H9 (cell line): ENCODE data around the gene TMCC1. TPM values are rescaled to one million over a fixed set of nuclear protein-coding genes. Genes with fewer than 3 reads are reported as not detected.

Source experiments
- DNase-seq: peaks from one replicate; pipeline ENCODE4 v3.0.0-alpha.2; 2017
- H2AFZ ChIP-seq: one replicate; pipeline ENCODE4 v1.6.1; 2013; ENCODE audit warnings: mild to moderate bottlenecking, low read length, control low read depth, moderate library complexity
- H2AK5ac ChIP-seq: 2 replicates; pipeline ENCODE4 v1.6.1; 2013; ENCODE audit warnings: low read length, control low read depth, mixed read lengths; ENCODE audit not compliant: insufficient read length
- H2BK120ac ChIP-seq: one replicate; pipeline ENCODE4 v1.6.1; 2013; ENCODE audit warnings: low read depth, mild to moderate bottlenecking, low read length, control low read depth, inconsistent platforms; ENCODE audit not compliant: poor library complexity, severe bottlenecking
- H2BK12ac ChIP-seq: 2 replicates; pipeline ENCODE4 v1.6.1; 2013; ENCODE audit warnings: low read length, control low read depth, mixed read lengths, low read depth; ENCODE audit not compliant: insufficient read length
- H2BK15ac ChIP-seq: 2 replicates; pipeline ENCODE4 v1.6.1; 2013; ENCODE audit warnings: low read depth, low read length, control low read depth
- H2BK20ac ChIP-seq: one replicate; pipeline ENCODE4 v1.6.1; 2013; ENCODE audit warnings: low read depth, mild to moderate bottlenecking, low read length, control low read depth, inconsistent platforms; ENCODE audit not compliant: poor library complexity, severe bottlenecking
- H2BK5ac ChIP-seq: 2 replicates; pipeline ENCODE4 v1.6.1; 2013; ENCODE audit warnings: low read length, control low read depth, mixed read lengths; ENCODE audit not compliant: insufficient read length
- H3K14ac ChIP-seq: 2 replicates; pipeline ENCODE4 v1.6.1; 2013; ENCODE audit warnings: low read length, control low read depth; ENCODE audit not compliant: insufficient read depth
- H3K18ac ChIP-seq: 2 replicates; pipeline ENCODE4 v1.6.1; 2013; ENCODE audit warnings: low read depth, mild to moderate bottlenecking, mixed read lengths, low read length, control low read depth; ENCODE audit not compliant: insufficient read length
- H3K23ac ChIP-seq: 2 replicates; pipeline ENCODE4 v1.6.1; 2013; ENCODE audit warnings: low read length, control low read depth, mixed read lengths, low read depth; ENCODE audit not compliant: insufficient read length
- H3K23me2 ChIP-seq: 2 replicates; pipeline ENCODE4 v1.6.1; 2013; ENCODE audit warnings: low read depth, mild to moderate bottlenecking, mixed read lengths, low read length, control low read depth; ENCODE audit not compliant: insufficient read length, poor library complexity, severe bottlenecking
- H3K27ac ChIP-seq: 2 replicates; pipeline ENCODE4 v1.5.1; 2013; ENCODE audit warnings: low read length, control low read depth, mixed read lengths, low read depth; ENCODE audit not compliant: insufficient read length
- H3K27me3 ChIP-seq: 2 replicates; pipeline ENCODE4 v1.6.1; 2013; ENCODE audit warnings: low read length, control low read depth, inconsistent platforms; ENCODE audit not compliant: insufficient read depth
- H3K4ac ChIP-seq: 2 replicates; pipeline ENCODE4 v1.6.1; 2013; ENCODE audit warnings: low read depth, mild to moderate bottlenecking, control low read depth, inconsistent platforms, low read length, moderate library complexity
- H3K4me1 ChIP-seq: 2 replicates; pipeline ENCODE4 v1.6.1; 2013; ENCODE audit warnings: low read length, control low read depth, inconsistent platforms; ENCODE audit not compliant: insufficient read depth
- H3K4me2 ChIP-seq: 2 replicates; pipeline ENCODE4 v1.6.1; 2013; ENCODE audit warnings: low read length, control low read depth, mixed read lengths; ENCODE audit not compliant: insufficient read length, insufficient read depth
- H3K56ac ChIP-seq: 2 replicates; pipeline ENCODE4 v1.6.1; 2013; ENCODE audit warnings: low read depth, mild to moderate bottlenecking, mixed read lengths, low read length, control low read depth; ENCODE audit not compliant: insufficient read length
- H3K79me1 ChIP-seq: 2 replicates; pipeline ENCODE4 v1.6.1; 2013; ENCODE audit warnings: low read depth, mild to moderate bottlenecking, moderate library complexity, low read length, control low read depth, inconsistent platforms; ENCODE audit not compliant: insufficient read depth, poor library complexity, severe bottlenecking
- H3K79me2 ChIP-seq: 2 replicates; pipeline ENCODE4 v1.6.1; 2013; ENCODE audit warnings: low read length, control low read depth, inconsistent platforms; ENCODE audit not compliant: insufficient read depth
- H3K9ac ChIP-seq: 2 replicates; pipeline ENCODE4 v1.6.1; 2013; ENCODE audit warnings: low read length, control low read depth, mixed read lengths; ENCODE audit not compliant: insufficient read length; ENCODE audit errors: extremely low read depth
- H3K9me3 ChIP-seq: one replicate; pipeline ENCODE4 v1.6.1; 2013; ENCODE audit warnings: low read depth, low read length, inconsistent platforms; ENCODE audit not compliant: control insufficient read depth
- H3T11ph ChIP-seq: one replicate; pipeline ENCODE4 v1.6.1; 2013; ENCODE audit warnings: mild to moderate bottlenecking, low read length, control low read depth, inconsistent platforms
- H4K20me1 ChIP-seq: one replicate; pipeline ENCODE4 v1.6.1; 2013; ENCODE audit not compliant: control insufficient read depth, insufficient read length, insufficient read depth
- H4K5ac ChIP-seq: 2 replicates; pipeline ENCODE4 v1.6.1; 2013; ENCODE audit warnings: low read depth, mild to moderate bottlenecking, mixed read lengths, low read length, control low read depth; ENCODE audit not compliant: insufficient read length
- H4K8ac ChIP-seq: replicated peaks from 2 replicates; pipeline ENCODE4 v1.6.1; 2013; ENCODE audit warnings: low read length, control low read depth, mixed read lengths, low read depth; ENCODE audit not compliant: insufficient read length
- H4K91ac ChIP-seq: 2 replicates; pipeline ENCODE4 v1.6.1; 2013; ENCODE audit warnings: low read depth, mild to moderate bottlenecking, moderate library complexity, mixed read lengths, low read length, control low read depth; ENCODE audit not compliant: insufficient read length
- H3K27ac Mint-ChIP-seq, 3 experiments: 2 replicates in 2 of 3; 3 replicates in 1 of 3; pipeline ENCODE4 v1.8.0; 2020 to 2021; ENCODE audit warnings: mixed read lengths in 3 of 3, mild to moderate bottlenecking in 1 of 3, moderate library complexity in 1 of 3
- H3K27me3 Mint-ChIP-seq: 2 replicates; pipeline ENCODE4 v1.8.0; 2021; ENCODE audit warnings: low read depth, mild to moderate bottlenecking, moderate library complexity, mixed read lengths
- H3K36me3 Mint-ChIP-seq, 3 experiments: 2 replicates in 2 of 3; 3 replicates in 1 of 3; pipeline ENCODE4 v1.8.0; 2020 to 2021; ENCODE audit warnings: low read depth in 3 of 3, mixed read lengths in 3 of 3; ENCODE audit not compliant: insufficient read depth in 1 of 3
- H3K4me1 Mint-ChIP-seq, 2 experiments: 2 replicates each; pipeline ENCODE4 v1.8.0; 2020; ENCODE audit warnings: mixed read lengths in 2 of 2
- H3K4me3 Mint-ChIP-seq, 2 experiments: 2 replicates in 1 of 2; 3 replicates in 1 of 2; pipeline ENCODE4 v1.8.0; 2020 to 2021; ENCODE audit warnings: mild to moderate bottlenecking in 2 of 2, mixed read lengths in 2 of 2, moderate library complexity in 1 of 2
- H3K9me3 Mint-ChIP-seq, 2 experiments: 2 replicates in 1 of 2; 3 replicates in 1 of 2; pipeline ENCODE4 v1.8.0; 2020; ENCODE audit warnings: mild to moderate bottlenecking in 2 of 2, mixed read lengths in 2 of 2, moderate library complexity in 1 of 2
- CTCF ChIP-seq: fragments of 200-600 bp; sonication (generic); conservative IDR thresholded peaks from 3 replicates; pipeline ENCODE4 v1.8.0; 2021; ENCODE audit warnings: antibody characterized with exemption, mild to moderate bottlenecking
- WGBS: extraction: QIAGEN DNeasy Blood & Tissue Kit; methylation state at CpG from one replicate; pipeline ENCODE4 v1.1.7; 2013; ENCODE audit warnings: missing lambda C conversion rate, low lambda C conversion rate, mixed read lengths; ENCODE audit not compliant: insufficient read length; ENCODE audit errors: extremely low coverage; 5-methylcytosine and 5-hydroxymethylcytosine counted together
- total RNA-seq: library from RNA; stranded (reverse); gene quantifications from 2 replicates; pipeline ENCODE4 v1.2.1, GENCODE V29; 2021

The TMCC1 gene
- total RNA-seq, 1 experiment from 2014 or later, result 24.4 TPM

- Histone ChIP-seq H2BK15ac (no peak overlapping the region), H3K9ac (no peak overlapping the region)
- no peaks in the 10 kb centered on the region for H3K9me3 Mint-ChIP-seq
Observed at GRCh38 chr3:129715854-129716253, 177.7 kb downstream of the TMCC1 start.

More at GRCh38 chr3:129715854-129716253, 177.7 kb downstream of the TMCC1 start:
- no peaks in the 10 kb centered on the region for H3K27me3 Mint-ChIP-seq
- Histone ChIP-seq H2BK120ac (no peak overlapping the region), H3K18ac (no peak overlapping the region), H3K27me3 (no peaks in the 10 kb centered on the region), H3K56ac (no peak overlapping the region), H2AK5ac (no peak overlapping the region), H4K20me1 (no peaks in the 10 kb centered on the region), H2BK12ac (no peak overlapping the region), H3K79me1 (peaks cover 3% of the 10 kb centered on the region), H3K4me1 (peaks cover 12% of the 10 kb centered on the region), H3T11ph (no peak overlapping the region), H4K91ac (no peak overlapping the region), H3K4ac (no peak overlapping the region), H3K23me2 (no peaks in the 10 kb centered on the region), H3K23ac (no peak overlapping the region), H3K27ac (no peak overlapping the region), H4K8ac (no peak overlapping the region), H3K14ac (no peak overlapping the region), H2AFZ (no peak overlapping the region), H3K79me2 (no peaks in the 10 kb centered on the region; the same call in 1 of the 2 replicates), H3K9me3 (no peaks in the 10 kb centered on the region), H2BK5ac (no peak overlapping the region), H3K4me2 (no peak overlapping the region), H2BK20ac (no peak overlapping the region), H4K5ac (no peak overlapping the region)
- peaks cover 33 to 39% of the 10 kb centered on the region in 2 experiments for H3K4me1 Mint-ChIP-seq
- DNase-seq, result no peak
- H3K36me3 Mint-ChIP-seq, result no peaks in the 10 kb centered on the region
- no peak overlapping the region; a peak in 1 of 5 replicates for H3K4me3 Mint-ChIP-seq
- no peak for TF ChIP-seq CTCF
- WGBS, result no CpG with 5 or more reads among the region's 2 CpGs
- peak overlapping the region; percentile 37 to 52 (median 50); a peak in 4 of 7 replicates for H3K27ac Mint-ChIP-seq
